ENCODE results near the gene KCNK15.

DNA sequence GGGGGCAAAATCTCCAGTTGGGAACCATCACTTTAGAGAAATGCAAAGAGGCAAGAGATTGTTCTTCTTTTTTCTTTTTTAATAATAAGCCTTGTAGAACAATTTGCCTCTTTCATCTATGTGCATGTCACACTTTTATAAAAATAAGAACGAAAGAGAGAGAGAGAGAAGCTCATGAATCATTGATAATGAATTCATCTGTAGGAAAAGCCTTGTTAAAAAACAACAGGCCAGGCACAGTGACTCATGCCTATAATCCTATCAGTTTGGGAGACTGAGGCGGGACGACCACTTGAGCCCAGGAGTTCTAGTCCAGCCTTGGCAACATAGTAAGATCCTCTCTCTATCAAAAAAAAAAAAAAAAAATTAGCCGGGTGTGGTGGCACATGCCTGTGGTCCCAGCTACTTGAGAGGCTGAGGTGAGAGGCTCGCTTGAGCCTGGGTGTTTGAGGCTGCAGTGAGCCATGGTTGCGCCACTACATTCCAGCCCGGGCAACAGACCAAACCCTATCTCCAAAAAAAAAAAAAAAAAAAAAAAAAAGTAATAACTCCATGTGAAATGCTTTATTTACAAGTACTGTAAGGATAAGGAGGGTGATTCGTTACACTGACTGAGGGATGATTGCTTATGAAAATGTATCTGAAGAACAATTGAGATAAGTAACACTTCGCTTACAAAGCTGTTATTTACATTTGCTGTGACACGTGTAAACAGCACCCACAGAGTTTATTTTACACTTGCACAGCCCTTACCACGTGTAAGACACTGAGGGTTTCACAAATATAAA lies 24.5 kb upstream of the KCNK15 start:
- TF ChIP-seq, protein P1, sequence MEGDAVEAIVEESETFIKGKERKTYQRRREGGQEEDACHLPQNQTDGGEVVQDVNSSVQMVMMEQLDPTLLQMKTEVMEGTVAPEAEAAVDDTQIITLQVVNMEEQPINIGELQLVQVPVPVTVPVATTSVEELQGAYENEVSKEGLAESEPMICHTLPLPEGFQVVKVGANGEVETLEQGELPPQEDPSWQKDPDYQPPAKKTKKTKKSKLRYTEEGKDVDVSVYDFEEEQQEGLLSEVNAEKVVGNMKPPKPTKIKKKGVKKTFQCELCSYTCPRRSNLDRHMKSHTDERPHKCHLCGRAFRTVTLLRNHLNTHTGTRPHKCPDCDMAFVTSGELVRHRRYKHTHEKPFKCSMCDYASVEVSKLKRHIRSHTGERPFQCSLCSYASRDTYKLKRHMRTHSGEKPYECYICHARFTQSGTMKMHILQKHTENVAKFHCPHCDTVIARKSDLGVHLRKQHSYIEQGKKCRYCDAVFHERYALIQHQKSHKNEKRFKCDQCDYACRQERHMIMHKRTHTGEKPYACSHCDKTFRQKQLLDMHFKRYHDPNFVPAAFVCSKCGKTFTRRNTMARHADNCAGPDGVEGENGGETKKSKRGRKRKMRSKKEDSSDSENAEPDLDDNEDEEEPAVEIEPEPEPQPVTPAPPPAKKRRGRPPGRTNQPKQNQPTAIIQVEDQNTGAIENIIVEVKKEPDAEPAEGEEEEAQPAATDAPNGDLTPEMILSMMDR (IDR thresholded peaks at IDR 0.05) = no peak
- no peak for TF ChIP-seq POLR2A (IDR thresholded peaks at IDR 0.05)
